ENCODE results near the gene ADAMTS20.
"Not testable (repeated sequence)": the region's sequence is repeated elsewhere in the genome, so short reads cannot be mapped to it uniquely, and the experiment has no call there.

The ADAMTS20 gene

DNA sequence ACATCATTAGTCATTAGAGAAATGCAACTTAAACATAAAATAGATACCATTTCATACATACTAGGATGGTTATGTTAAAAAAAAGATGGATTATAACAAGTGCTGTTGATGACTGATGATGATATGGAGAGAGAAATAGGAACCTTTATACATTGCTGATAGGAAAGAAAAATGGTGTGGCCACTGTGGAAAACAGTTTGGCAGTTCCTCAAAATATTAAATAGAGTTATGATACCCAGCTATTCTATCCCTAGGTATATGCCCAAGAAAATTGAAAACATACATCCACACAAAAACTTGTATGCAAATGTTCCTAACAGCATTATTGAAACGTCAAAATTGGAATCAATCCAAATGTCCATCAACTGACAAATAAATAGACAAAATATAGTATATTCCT lies 170.1 kb downstream of the ADAMTS20 start:
- DNase-seq (ENCODE audit: low read depth), result no peak
- H3K4me3 ChIP-seq (ENCODE audit: low read length), result no peak overlapping the region
- TF ChIP-seq, protein P1, sequence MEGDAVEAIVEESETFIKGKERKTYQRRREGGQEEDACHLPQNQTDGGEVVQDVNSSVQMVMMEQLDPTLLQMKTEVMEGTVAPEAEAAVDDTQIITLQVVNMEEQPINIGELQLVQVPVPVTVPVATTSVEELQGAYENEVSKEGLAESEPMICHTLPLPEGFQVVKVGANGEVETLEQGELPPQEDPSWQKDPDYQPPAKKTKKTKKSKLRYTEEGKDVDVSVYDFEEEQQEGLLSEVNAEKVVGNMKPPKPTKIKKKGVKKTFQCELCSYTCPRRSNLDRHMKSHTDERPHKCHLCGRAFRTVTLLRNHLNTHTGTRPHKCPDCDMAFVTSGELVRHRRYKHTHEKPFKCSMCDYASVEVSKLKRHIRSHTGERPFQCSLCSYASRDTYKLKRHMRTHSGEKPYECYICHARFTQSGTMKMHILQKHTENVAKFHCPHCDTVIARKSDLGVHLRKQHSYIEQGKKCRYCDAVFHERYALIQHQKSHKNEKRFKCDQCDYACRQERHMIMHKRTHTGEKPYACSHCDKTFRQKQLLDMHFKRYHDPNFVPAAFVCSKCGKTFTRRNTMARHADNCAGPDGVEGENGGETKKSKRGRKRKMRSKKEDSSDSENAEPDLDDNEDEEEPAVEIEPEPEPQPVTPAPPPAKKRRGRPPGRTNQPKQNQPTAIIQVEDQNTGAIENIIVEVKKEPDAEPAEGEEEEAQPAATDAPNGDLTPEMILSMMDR (conservative IDR thresholded peaks at IDR 0.05; ENCODE audit: low read depth, low read length), result no peak

DNA sequence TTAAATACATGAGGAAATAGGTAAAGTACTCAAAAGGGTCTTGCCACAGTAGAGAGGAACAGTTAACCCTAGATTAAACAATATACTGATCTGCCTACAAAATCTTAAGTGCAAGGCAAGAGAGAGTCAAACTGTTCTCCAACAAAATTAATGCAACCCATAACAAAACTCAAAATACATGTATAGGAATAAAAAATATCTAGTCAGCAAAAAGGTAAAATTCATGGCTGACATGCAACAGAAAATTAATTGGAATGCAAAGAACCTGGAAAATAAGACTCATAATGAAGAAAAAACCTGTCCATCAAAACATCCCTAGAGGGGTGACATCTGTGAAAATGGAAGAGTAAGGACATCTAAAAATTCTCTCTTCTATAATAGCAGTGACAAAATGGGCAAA lies 173.6 kb downstream of the ADAMTS20 start:
- no peak overlapping the region for H3K4me3 ChIP-seq (ENCODE audit: low read length)
- DNase-seq (ENCODE audit: low read depth), result no peak
- TF ChIP-seq, protein P1 (conservative IDR thresholded peaks at IDR 0.05; ENCODE audit: low read depth, low read length), result no peak

DNA sequence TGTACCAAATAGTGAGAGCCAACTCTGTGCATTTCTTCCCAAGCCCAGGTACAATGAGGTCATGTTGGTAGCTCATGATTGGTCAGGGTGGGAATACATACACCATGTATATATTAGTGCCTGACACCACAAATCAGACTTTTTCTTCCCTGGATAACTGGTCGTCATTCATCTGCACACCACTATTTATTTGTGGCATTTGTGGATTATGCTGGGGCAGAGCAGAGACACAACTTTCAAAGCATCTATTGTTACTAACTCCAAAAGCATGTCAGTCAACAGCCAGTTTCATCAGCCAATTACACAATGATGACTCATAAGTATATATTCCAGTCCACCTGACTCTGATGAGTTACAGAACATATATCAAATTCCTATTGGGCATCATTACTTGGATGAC lies 181.7 kb downstream of the ADAMTS20 start:
- TF ChIP-seq, protein P1 (conservative IDR thresholded peaks at IDR 0.05; ENCODE audit: low read depth, low read length), result no peak
- H3K4me3 ChIP-seq (ENCODE audit: low read length), result no peak overlapping the region
- peak; percentile 56 for DNase-seq (ENCODE audit: low read depth)

DNA sequence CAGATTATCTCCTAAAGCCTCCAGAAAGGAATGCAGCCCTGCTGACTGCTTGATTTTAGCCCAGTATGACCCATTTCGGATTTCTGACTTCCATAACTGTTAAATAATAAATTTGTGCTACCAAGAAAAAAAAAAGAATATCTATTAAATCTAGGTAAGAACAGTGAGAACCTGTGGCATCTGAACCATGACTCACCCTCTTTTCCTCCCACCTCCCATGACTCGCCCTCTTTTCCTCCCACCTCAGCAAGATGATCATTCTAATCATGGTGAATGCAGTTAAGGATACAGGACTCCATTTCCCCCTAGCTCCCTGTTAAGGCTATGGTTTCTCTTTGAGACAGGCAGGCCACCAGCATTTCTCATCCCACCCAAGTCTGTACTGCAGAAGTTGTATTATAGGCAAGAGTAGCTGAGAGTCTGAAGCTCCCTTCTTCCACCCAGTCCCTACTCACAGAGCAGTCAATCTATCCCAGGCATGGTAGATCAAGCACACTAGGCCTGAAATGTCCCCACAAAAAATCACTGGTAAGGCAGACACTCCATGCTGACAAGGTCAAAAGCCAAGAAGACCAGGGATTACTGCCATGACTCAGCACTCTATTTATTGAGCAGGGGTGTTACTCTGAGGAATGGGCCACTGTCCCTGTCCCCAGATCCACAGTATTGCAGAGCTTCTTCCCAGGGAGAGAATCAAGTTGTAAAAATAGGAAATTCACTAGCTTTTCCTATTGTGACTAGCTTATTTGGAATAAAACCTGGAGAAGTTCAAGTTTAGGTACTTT lies 188.9 kb downstream of the ADAMTS20 start:
- H3K4me3 ChIP-seq (ENCODE audit: low read length), result no peak overlapping the region
- DNase-seq (ENCODE audit: low read depth), result no peak
- TF ChIP-seq, protein P1 (conservative IDR thresholded peaks at IDR 0.05; ENCODE audit: low read depth, low read length), result no peak

DNA sequence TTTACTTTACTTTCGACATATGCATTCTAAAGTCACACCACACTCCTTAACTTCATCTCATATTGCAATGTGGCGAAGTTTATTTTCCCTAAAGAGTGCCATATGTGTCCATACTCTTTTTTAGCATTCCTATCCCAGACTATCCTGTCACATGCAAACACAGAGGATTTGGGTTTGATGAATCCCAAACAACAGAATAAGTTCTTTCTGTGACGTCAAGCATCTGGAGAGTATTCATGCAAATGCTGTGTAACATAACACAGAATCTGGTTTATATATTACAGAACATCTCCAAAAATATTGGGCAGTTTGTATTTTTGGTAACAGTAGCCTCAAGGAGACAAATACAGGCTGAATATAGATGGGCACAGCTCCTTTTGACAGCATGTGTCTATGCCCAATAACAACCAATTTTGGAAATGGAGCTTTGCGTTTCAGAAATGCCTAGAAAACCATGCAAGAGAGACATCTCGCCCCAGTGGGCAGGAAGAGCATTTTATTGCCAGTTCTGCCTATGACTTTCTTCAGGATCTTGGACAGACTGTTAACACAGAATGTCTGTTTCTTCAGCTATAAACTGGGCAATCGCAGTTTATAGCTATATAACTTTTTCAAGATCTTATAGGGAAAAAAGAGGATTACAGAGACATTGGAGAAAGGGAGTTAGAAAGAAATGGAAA lies 190.8 kb downstream of the ADAMTS20 start:
- DNase-seq (ENCODE audit: low read depth), result no peak
- no peak overlapping the region for H3K4me3 ChIP-seq (ENCODE audit: low read length)
- TF ChIP-seq, protein P1 (conservative IDR thresholded peaks at IDR 0.05; ENCODE audit: low read depth, low read length), result no peak

DNA sequence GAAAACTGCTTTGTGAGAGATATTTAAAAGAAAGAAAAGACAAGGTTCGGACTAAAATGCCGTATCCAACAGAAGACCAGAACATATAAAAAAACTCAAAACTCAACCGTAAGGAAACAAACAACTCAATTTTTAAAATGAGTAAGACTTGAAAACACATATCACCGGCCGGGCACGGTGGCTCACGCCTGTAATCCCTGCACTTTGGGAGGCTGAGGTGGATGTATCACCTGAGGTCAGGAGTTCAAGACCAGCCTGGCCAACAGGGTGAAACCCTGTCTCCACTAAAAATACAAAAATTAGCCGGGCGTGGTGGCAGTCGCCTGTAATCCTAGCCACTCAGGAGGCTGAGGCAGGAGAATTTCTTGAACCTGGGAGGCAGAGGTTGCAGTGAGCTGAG lies 192.0 kb downstream of the ADAMTS20 start:
- not testable (repeated sequence) for DNase-seq (ENCODE audit: low read depth); H3K4me3 ChIP-seq (ENCODE audit: low read length)

DNA sequence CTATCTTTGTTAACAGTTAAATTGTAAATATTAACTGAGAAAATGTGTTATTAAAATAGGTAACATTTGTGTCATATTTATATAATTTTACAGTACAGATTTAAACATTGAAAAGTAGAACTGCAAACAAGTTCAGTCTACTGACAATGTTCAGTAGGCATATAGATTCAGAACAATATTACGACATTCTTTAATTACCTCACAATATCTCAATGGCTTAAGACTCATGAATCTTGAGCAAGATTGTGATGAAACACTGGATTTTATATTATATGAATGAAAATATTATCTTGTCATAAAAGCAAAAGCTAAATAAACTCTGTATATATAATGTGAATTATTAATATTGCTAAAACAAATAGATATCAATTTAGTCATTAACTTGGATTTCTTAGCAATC lies 194.9 kb downstream of the ADAMTS20 start:
- TF ChIP-seq, protein P1 (conservative IDR thresholded peaks at IDR 0.05; ENCODE audit: low read depth, low read length), result no peak
- H3K4me3 ChIP-seq (ENCODE audit: low read length), result no peak overlapping the region
- no peak for DNase-seq (ENCODE audit: low read depth)

Data from retinal pigment epithelial cell (primary cell).